Gastroesophageal sphincter (tissue), 3 donors: Measurements from ENCODE around the gene GRM8.

Experiments used
- CTCF ChIP-seq, 4 experiments: fragments of 200-600 bp in 2 of 4; fragments of 450-650 bp in 2 of 4; sonication (generic) in 1 of 4; IDR thresholded peaks; one replicate each; pipeline ENCODE4 v1.5.1; 2017 to 2019; ENCODE audit warnings: antibody characterized with exemption in 4 of 4, mild to moderate bottlenecking in 2 of 4, moderate library complexity in 2 of 4
- POLR2A ChIP-seq, 2 donors: fragments of 450-650 bp; IDR thresholded peaks; one replicate each; pipeline ENCODE4 v1.6.1; 2017; ENCODE audit warnings: antibody characterized with exemption in 2 of 2, mild to moderate bottlenecking in 2 of 2, moderate library complexity in 1 of 2
- POLR2AphosphoS5 ChIP-seq: sonication (generic); formaldehyde crosslinking; IDR thresholded peaks from one replicate; pipeline ENCODE4 v1.6.1; 2017; ENCODE audit warnings: antibody characterized with exemption

DNA sequence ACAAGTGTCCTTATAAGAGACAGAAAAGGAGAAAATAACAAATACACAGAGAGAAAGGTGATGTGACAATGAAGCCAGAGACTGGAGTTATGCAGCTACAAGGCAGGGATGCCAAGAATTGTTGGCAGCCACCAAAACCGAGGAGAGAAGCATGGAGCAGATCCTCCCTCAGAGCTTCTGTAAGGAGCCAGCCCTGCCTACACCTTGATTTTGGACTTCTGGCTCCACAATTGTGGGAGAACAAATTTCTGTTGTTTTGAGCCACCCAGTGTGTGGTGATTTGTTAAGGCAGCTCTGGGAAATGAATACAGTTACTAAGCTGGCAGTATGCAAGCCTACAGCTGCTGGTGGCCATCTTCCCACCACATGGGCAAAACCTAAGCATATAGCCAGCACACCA lies 163.6 kb downstream of the GRM8 start:
- TF ChIP-seq CTCF (IDR thresholded peaks at IDR 0.05) (no peak), POLR2A (IDR thresholded peaks at IDR 0.05) (no peak), POLR2AphosphoS5 (no peak)
